A204.1 (cell line): ENCODE measurements around the gene KNCN.

ENCODE experiments used
- FAIRE-seq: peaks from 2 replicates; lab custom pipeline; 2012; peaks lifted over from hg19 to GRCh38; lab: Jason Lieb, UNC

KNCN gene

DNA sequence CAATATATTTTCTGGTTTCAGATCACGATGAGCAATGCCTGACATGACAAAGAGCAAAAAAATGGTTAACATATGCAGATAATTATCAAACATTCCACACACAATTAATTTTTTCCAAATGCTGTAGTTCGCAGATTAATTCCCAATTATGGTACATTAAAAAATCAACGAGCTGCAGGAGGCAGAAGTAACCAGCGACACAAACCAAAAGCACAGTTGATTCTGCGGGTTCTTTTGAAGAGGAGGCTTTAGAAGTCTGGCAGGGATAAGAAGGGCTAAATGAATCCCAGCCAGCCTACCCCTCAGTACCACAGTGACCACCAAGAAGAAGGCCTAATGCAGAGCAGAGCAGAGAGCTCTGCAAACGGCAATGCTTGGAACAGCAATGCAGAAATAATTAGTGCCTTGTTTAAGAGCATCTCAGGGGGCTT lies 17.0 kb upstream of the KNCN start:
- no peak for FAIRE-seq

DNA sequence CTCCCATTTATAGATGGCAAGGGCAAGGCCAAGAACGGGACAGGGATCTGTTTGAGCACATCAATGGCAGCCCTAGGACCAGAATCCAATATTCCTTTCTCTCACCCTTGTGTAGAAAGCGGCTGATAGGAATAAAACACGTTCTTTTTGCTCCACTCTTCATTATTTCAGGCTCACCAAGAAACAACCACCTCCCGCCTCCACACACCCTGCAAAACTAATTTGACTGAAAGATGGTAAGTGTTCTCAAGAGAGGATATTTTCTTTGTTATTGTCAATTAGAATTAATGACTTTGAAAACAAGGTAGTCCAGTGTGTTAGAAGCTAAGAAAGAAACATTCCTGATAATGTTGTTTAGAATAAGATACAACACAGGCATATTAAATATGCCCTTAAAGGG lies 11.9 kb upstream of the KNCN start:
- no peak for FAIRE-seq

DNA sequence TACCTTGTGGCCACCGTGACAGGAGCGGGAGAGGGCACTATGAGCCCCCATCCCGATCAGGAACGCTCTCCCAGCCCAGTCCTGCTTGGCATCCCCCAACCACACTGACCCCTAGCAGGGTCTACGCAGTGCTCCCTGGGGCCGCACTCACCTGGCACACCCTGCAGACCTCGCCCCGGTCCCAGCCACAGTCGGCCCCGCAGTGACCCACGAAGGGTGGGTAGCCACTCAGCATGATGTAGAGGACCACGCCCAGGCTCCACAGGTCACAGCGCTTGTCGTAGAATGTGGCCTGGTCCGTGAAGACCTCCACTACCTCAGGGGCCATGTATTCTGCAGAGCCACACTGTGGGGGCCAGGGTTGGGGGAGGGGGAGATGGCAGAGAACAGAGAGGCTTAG lies 11.1 kb upstream of the KNCN start:
- FAIRE-seq = no peak

DNA sequence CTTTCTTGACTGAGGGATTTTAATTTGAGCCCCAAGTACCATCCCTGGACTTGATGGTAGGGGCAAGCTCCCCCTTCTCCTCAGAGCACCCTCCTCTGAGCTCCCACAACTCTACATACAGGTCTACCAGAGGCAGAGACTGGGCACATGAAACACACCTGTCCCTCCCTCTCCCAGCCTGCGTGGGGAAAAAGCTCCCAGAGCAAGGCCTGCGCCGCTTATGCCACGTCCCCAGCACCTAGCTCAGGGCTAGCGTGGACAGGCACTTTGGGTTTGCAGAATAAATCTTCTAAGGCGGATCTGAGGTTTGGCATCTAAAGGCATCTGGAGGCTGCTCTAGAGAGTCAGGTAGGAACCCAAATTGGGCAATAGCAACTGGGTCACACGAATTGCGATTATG lies 7.5 kb upstream of the KNCN start:
- no peak for FAIRE-seq

DNA sequence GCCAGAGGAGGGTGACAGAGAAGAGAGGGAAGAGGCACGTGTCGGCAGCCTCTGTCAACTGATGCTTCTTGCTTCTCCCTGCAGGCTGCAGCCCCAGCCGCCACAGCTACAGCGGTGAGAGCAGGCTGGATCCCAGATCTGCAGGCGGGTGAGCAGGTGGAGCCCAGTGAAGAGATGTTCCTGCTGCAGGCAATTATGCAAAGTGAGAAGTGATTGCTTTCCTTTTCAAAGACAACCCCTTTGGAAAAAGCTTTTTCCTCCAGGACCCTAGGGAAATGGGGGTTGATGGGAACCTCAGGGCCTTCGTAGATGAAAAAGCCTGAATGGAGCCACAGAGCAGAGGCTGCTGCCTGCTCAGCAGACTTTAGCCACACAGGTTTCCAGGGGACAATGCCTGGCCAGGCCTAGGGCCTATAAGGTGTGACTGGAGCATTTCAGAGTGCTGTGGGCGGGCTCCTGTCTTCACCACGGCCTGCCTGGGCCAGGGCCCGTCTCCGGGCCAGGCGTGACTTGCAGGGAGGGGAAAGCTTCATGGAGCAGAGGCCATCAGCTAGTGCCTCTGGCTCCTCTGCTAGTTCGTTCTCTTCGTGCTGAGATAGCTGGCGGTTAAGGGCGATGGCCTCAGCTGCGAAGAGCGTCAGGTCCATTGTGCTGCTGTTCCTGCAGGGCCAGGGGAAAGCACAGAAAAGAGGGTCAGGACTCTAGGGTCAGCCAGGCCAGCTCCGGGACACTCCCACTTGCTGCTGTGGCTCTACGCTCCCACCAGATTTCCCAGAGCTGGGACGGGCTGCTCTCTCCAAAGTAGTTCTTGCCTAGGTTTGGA lies 6.9 kb upstream of the KNCN start:
- FAIRE-seq = no peak

DNA sequence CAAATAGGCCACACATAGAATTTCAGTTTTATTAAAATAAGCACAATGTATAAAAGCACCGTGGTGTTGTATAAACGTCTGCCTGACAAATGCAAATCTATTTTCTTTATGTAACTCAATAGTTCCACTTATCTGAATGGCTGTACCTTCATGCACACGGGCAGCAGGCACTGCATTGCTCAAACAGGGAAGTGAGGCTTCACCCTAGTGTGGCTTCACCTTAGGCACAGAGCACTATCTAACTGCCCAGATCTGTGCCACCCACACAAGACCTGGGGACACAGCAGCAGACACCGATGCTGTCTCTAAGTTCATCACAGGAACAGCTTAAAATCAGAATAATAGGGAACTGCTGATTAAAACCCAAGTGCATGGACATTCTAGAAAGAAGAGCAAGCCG lies 6.0 kb upstream of the KNCN start:
- no peak for FAIRE-seq

DNA sequence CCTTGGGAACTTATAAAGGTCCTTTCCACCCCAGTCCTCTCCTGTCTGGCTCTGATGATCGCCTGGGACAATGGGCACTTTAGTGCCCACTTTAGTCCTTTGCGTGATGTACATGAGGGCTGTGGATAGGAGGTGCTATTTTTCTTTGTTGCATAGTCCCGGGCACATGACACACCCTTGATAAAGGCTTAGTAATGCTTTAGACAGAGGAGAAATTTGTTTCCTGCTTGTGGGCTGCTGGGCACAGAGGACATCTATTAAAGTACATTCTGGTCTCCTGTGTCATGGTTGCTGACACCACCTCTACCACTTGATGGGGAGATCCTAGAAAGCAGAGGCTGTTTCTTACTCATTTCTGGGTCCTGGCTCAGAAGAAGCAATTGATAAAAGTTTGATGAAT lies 5.4 kb upstream of the KNCN start:
- no peak for FAIRE-seq

DNA sequence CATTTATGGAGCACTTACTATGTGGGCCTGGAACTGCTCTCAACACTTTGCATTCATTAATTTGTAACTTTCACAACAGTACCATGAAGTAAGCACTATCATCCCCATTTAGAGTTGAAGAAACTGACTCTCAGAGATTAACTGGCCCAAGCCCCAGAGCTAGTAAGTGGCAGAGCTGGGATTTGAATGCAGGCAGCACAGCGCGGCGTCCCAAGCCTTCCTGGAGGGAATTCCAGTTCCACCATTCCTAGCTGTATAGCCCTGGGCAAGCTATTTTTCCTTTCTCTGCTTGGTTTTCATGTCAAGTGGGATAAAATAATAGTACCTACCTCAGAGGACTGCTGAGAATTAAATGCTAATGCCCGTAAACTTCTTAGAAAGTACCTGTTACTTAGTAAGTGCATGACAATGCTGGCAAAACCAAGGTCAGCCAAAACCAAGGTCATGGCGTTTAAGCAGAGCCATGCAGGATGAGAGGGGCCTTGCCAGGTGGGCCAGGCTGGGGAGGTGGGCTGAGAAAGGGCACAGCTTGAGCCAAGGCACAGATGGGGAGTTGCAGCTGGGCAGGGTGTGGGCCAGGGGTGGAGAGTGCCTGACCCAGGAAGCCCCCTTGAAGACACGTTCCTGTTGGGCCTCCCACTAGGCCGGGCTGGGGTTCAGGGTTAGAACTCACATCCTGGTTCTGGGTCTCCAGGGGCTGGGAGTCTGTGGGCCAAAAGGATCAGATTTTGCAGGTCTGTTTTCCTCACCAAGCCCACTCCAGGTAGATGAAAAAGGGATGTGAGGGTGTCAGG lies 4.6 kb upstream of the KNCN start:
- FAIRE-seq = no peak

DNA sequence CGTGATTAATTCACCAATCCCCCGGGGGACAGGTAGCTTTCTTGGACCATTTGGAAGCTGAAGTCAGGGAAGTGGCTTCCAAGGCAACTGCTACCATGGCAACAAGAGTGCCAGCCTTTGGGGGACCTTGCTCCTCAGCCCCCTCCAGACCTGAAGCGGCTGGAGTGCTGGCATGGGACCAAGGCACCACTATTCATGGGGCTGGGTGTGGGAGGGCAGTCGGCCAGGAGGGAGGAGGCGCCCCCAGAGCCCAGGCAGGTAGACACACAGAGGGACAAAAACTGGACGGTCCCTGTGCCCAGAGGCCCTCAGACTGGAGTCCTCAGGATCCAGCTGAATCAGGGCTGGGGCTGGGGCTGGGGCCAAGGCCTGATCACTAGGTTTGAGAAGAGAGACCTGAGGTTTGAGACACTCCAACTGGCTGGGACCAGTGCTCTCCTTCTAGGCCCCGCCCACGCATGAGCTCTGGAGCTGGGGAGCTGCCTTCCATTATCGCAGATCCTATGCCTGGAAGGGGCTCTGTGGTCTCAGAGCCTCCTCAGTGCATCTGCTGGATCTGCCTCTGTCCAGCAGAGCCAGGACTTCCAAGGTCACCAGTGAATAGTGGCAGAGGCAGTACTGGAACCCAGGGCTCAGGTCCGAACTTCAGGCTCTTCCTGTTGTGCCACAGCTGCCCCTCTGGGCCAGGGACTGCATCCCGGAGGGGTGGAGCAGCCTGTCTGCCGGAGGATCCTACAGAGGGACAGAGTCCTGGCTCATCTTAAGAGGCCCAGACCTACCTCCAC lies 3.3 kb upstream of the KNCN start:
- FAIRE-seq = no peak

DNA sequence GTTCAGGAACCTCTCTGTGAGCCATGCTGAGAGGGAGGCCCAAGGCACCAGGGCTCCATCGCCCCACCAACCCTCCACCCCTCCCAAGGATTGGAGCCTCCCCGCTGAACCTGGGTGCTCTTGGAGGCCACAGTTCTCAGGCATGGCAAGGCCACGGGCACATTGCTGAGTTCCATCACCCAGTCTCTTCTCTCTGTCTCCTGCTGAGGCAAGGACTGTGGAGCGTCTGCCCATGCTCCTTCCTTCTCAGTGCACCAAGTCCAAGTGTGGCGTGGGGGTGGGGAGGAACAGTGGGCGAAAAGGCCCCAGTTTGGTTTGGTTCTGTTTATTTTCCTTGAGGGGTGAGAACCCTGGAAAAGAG lies 2.8 kb upstream of the KNCN start:
- FAIRE-seq = no peak

DNA sequence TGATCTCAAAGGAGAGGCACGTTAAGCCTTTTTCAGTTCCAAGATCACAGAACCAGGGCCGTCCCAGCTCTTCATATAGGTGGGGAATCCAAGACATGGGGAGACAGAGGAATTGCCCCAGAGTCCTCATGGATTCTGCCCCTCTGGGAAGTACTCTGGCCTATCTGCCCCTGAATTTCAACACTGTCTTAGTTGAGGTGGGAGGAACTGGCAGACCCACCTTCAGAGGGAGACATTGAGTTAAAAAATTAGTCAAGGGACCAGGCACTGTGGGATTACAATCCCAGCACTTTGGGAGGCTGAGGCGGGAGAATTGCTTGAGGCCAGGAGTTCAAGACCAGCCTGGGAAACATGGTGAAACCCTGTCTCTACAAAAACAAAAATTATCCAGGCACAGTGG lies 2.1 kb upstream of the KNCN start:
- no peak for FAIRE-seq

DNA sequence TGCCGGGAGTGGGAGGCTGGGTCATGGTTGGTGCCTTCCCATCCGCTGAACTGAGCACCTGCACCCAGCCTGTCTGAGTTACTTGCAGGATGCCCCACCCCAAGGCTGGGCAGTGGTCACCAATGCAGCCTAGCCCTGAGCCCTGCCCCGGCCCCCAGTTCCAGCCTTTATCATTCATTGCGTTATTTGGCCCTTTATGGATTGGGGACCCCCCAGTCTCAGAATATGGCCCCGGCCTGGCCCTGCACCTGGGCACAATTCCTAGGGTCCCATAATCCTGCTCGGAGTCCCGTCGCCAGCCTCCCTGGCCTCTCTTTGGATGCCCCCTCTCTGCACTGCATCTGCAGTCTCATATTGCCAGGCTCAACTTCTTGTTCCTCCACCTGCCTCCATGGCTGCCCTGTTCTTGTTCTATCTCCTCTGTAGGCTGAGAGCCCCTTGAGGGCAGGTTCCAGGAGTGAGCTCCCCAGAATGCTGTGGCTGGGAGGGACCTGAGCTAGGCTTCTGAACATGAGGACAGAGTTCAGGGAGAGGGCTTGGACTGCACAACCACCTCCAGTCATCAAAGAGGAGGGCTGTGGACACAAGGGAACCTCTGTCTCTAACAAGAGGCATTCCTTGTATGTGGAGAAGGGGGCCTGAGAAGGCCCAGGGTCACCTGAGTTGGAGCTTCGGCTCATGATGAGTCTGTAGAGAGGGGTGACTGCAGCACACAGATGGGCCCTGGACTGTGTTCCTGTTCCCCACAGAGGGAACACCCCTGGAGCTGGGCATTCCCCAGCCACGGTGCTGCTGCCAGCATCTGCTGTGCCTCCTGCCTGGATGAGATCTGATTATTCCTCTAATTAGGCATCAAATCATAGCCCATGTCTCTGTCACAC lies 1.1 kb upstream of the KNCN start:
- no peak for FAIRE-seq

DNA sequence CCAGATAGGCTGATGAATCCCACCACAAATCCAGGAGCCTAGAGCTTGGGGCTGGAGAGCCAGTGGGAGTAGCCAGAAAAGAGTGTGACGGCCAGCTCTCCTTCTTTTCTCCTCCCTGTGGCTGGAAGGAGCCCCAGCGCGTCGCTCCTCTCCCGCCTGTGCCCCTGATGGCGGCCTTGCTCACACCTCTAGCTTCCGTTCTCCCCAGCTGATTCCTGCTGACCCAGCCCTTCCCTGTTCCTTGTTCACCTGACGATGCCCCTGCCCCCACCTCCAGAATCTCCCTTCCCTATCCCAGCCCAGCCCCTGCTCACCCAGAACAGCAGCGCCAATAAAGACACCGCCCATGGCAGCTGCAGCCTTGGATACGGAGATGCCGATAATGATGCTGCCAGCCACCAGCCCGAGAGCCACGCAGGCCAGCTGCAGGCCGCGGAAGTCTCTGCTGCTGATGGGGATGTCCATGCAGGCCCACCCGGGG lies 656 bp downstream of the KNCN start:
- no peak for FAIRE-seq

DNA sequence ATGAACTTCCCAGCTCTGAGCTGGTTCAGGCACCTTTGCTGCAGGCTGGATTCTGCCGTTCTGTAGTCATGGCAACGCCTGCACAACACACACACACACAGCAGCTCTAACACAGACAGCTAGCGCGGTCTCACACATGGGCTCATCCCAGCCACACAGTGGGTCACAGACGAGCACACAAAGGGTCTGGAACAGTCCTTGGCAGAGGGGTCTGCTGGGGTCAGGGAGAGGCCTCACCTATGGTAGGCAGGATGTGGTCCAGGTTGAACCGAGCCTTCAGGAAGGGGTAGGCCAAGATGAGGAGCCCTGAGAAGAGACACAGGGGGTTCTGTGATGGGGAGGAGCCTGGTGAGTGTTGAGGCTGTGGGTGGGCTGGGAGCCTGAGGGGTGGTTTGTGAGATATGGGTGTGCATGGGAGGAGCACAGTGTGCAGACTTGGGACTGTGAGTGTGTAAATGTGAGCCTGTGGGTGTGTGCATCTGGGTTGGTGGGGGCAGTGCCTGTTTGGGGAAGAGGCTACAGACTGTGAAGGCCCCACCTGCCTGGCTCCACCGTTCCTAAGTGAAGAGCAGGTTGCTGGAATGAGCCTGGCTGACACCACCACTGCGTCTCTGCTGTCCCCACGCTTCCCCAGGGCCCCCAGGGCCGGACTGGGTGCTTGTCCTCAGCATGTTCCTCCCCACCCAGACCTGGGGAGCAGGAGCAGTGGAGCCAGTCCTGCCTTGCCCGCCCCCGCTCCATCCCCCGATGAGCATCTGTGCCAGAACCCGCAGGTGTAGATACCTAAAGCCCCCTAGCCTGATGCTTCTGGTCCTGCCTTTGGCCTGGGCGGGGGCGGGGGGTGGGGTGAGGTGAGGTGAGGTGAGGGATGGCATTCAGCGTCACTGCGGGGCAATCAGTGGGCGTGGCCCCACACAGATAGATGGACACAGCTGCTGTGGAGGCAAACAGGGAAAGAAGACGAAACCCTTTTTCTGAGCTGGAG lies 1.5 kb downstream of the KNCN start:
- no peak for FAIRE-seq

DNA sequence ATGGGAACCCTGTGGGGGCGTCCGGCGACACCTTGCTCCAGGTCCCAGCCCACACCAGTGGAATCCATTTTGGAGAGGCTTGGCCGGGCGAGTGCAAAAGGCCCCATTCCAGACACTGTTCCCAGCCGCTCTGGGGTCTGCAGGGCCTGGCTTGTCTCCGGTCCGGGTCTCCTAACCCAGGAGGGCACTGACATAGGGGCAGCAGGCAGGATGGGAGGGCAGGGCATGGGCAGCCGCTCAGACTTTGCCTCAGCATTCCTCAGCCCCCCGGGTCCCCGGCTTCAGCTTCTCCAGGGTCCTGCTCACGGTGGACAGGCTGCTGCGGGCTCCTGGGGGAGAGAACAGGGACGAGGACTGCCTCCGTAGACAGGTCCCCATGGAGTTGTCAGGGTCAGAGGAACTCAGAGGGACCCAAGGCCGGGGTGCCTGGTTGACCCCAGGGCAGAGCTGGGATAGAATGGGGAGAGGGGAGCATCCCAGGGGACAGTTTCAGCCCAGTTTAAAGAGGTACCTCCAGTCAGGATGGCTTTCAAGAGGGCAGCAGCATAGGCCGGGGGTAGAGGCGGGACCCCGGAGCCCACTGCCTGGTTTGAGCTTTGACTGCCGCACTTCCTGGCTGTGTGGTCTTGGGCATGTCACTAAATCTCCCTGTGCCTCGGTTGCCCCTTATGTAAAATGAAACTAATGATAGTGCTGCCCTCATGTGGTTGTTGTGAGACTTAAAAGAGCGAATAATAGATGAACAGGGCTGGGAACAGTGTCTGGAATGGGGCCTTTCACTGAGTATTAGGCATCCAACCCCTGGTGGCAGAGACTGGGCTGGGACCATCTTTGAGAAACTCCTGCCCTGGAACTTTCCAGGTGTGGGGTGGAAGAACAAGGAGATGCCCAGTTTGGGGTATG lies 3.7 kb downstream of the KNCN start:
- FAIRE-seq = peak; percentile 70

DNA sequence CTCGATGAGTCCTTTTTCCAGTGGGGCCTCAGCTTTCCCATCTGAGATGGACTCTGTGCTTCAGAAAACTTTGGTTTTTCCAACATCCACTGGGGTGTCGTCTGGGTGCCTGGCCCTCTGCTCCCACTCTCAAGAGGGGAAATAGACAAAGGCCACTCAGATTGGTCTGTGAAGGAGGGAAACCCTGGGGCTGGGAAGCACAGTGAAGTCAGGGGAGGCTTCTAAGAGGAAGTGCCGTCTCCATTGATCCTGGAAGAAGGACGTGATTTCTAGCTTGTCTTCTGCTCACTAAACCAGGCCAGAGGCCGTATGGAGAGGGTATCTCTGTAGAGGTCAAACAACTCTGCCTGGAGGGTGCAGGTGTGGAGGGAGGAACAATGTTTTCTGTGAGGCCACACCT lies 5.2 kb downstream of the KNCN start:
- no peak for FAIRE-seq

DNA sequence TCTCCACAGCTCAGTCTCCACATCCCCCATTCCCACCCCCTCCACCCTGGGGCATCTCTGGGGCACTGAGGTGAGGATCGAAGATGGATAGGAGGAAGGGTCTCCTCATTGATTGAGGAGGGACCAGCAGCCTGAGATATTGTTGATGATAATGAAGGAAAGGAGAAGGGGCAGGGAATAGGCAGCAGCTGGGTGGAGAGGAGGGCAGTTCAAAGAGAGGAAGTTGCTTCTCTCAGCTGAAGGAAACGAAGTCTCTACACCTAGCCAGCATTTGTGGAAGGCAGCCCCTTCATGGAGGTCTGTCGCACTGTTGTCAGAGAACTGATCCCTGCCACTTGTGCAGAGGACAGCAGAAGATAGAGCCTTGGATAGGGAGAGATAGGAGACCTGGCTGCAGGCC lies 5.7 kb downstream of the KNCN start:
- FAIRE-seq = no peak

DNA sequence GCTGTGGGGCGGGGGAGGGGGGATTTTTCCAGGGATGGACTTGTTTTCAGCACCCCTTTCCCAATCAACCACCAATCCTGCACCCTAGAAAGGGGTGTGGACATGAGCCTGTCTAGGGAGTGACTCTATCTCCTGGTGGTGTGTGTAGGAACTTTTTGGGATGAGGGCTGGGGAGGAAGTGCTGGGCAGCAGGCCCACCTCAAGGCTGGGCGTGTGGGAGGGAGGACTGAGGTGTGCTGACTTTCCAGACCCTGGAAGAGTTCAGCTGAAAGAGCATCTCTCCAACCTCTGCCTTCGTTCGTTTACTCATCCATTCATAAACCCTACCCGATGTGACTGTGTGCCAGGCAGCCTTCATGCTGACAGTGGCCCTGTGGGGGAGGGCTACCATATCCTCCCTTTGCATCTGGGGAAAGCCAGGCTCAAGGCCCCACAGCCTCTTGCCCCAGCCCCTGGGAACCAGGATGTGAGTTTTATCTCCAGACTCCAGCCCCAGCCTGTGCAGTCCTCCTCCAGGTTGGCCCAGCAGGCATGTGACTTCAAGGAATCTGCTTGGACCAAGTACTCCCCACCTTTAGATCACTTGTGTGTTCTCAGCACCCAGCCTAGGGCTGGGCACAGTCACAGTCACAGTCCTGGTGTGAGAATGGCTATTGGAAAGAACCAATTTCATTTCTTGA lies 6.7 kb downstream of the KNCN start:
- FAIRE-seq = no peak
